GM18873 (cell line): ENCODE results near the gene CHCHD6.

Source experiments
- ATAC-seq: cut with Tn5 transposase; IDR thresholded peaks from one replicate; pipeline ENCODE4 v1.9.1; 2021; ENCODE audit warnings: mild to moderate bottlenecking, moderate library complexity, moderate number of reproducible peaks; ENCODE audit not compliant: unreplicated experiment, low FRiP score

CHCHD6 gene

DNA sequence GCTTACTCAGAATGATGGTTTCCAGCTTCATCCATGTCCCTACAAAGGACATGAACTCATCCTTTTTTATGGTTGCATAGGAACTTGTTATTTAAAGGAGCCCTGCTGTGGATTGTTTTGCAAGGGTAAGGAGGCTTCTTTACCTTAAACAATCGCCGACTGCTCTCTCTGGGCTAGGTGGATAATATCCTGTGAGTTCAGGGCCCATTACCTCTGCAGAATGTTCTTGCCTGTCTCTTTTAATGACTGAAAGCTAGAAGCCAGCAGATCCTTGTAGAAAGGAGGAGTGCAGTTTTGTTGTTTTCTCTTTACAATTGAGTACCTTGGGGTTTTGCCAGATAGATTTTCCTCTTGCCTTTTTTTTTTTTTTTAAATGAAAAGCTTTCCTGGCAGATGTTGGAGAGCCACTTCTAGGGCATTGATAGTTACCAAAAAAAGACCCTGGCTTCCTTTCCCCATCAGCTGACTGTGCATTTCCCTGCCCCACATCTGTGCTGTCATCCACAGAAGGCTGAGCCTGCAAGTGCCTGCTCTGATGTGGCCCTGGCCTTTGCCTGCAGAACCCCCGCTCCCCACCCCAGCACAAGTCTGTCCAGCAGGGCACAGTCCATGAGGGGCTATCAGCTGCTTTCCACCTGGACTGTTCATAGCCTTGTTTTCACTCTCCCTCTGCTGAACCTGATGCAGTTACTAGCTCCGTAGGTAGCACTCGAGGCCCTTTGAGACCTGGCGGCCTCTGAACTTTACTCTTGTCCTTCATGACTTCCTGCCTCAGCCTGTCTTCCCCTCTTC, 113.1 kb downstream of the CHCHD6 start:
- ATAC-seq, result no peak

GRCh38 chr3:126817781-126818180, 113.7 kb downstream of the CHCHD6 start:
- no peak for ATAC-seq

DNA sequence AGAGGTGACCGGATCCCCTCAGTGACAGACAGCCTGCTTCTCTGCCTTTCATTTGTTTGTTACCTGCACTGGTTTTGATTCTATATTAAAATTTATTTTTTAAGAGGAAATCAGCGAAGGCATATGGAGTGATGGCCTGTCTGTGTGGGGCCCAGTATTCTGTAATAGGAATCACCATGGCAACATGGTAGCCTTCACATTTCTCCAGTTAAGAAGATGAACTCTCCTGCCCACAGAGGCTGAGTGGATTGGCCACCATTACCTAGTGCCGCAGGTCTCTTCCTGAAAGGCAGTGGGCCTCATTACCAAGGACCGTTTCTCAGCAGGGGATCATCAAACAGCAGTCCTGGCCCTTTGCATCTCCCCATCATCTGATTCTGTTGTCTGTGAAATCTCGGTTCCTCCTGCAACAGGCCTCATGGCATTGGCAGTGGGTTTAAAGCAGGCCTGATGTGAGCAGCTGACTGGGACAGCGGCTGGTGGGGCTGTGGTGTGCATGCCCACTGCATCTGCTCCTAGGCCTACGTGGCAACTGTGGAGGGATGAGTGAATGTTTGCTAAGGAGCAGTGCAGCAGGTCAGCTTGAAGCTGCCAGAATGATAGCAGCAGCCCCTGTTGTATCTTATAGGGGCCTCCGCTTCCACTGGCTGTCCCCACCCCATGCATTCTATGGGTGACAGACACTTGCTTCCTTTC, 114.5 kb downstream of the CHCHD6 start:
- ATAC-seq, result no peak

GRCh38 chr3:126826693-126827092, 122.7 kb downstream of the CHCHD6 start:
- no peak for ATAC-seq

DNA sequence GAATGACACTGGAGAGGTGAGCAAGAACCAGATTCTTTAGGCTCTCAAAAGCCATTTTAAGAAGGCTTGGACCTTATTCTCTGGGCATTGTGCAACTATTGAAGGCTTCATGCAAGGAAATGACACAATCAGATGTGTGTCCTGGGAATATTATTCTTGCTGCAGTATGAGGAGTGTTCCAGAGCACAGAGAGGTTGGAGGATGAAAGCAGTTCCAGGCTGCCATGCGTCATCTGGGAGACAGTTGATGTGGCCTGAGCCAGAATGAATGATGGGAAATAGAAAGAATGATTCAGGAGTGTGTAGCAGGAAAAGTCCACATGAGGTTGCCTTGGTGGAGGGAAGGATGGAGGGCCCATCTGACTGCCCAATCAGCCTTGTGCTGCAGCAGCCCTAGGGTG, 123.1 kb downstream of the CHCHD6 start:
- ATAC-seq, result no peak

DNA sequence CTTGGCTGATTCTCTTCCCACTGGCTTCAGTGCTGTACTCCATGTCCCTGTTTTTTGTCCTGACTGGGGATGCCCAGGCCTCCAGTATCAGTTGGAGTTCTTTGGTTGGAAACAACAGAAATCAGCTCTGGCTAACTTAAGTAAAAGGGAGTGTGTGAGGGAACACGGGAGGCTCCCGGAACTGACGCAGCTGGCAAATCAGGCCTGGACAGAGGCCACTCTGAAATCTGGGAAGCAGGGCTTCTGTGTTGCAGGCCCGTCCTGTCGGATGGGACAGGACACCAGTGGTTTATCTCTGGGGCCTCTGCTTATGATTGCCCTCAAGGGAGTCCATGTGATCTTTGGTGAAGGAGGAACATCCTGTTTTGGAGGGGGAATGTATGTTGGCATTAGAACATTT, 124.3 kb downstream of the CHCHD6 start:
- no peak for ATAC-seq

GRCh38 chr3:126832933-126833332, 128.9 kb downstream of the CHCHD6 start:
- no peak for ATAC-seq

GRCh38 chr3:126834596-126835471, 130.8 kb downstream of the CHCHD6 start:
- no peak for ATAC-seq

- no peak for ATAC-seq
Measured at GRCh38 chr3:126835472-126836219, 131.6 kb downstream of the CHCHD6 start.

DNA sequence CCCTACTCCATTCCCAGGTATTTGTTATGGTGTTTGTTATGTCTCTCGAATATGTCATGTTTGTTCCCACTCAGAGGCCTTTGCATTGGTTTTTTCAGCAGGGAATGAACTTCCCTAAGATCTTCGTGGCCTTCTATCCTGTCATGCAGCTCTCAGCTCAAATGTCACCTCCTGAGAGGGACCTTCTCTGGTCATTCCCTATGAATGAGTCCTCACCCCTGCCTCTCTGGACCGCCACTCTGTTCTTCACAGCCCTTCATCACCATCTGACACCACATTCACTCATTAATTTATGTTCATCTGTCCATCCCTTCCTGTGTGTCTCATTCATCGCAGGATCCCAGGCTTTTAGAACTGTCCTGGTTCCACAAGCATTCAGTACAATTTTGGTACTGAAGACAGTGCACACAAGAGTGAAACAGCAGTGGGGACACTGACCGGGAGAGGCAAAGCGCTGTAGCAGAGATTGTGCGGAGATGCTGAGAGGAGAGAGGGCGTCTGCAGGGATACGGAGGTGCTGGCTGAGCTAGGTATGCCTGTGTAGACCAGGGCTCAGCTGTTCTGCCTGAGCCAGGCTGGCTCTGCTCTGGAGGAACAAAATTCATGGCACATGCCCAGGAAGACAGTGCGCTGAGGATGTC, 132.3 kb downstream of the CHCHD6 start:
- ATAC-seq, result no peak

DNA sequence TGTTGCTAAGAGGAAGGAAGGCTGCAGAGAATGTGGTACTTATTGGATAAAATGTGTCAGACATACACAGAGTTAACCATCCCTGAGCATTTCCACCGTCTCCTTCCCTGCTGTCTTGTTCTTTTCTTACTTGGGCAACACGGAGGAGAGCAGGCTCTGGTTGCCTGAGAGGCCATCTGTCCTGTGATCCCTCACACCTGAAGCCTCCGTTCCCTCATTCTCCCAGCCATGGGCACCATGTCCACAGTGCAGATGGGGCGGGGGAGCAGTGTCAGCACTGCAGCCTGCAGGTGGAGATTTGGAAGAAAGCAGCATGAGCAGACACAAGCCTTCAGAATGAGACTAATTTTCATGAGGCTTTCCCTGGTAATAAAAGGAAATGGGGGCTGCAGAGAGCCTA, 133.7 kb downstream of the CHCHD6 start:
- no peak for ATAC-seq

DNA sequence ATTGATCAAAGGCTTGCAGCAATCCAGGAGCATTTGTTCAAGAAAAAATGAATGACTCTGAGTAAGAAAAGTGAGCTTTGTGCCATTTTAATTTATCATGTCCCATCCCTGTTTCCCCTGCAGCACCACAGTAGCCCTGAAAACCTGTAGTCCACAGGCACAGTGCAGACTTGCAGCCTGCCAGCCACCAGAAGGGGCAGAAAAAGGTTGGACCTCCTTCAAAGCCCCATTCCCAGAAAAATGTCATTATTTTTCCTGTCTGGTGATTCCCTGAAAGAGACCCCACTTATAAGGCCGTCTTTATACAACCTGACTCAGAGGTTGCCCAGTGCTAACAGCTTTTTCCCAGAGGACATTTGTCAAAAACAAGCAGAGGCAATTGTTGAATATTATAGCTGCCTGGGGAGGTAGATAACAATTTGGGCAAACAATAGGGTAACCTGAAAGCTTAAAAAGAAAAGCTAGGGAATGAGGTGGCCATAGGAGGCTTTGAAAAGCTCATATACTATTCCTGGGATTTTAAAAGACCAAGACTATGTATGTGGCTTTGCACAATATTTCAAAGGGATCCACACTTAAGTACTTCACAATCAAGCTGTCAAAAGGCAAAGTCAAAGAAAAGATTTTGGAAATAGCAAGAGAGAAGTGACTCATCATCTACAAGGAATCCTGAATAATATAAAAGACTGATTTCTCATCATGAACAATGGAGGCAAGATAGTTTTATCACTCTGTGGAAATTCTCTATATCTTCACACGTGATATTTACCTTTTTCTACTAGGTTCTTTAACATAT, 142.1 kb downstream of the CHCHD6 start:
- ATAC-seq, result no peak

DNA sequence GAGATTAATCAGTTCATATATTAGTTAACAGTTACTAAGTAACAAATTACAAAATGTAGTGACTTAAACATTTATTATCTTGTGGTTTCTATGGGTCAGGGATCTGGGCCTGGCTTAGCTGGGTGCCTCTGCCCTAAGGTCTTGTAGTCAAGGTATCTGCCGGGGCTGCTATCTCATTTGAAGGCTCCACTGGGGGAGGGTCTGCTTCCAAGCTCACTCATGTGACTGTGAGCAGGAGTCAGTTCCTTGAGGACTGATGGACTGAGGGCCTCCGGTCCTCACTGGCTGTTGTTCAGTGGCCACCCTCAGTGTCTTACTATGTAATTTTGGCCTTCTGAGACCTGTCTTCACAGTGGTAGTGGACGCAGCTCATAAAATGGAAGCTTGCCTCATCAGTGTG, 143.0 kb downstream of the CHCHD6 start:
- ATAC-seq, result no peak

DNA sequence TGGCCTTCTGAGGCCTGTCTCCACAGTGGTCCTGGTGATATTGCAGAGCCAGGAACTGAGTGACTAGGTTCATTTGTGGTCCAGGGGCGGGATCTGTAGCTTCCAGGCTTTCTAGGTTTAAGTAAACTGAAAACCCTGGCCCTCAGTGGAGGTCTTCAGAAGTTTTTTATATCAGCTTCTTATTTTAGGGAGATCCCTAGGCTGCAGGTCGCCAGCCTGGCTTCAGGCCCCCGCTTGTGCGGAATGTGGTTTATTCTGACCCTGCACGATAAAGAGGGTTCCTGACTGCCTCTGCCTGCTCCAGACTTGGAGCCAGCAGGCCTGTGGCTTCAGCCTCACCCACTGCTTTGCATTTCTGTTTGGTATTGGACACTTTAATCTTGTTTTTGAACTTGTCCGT, 145.0 kb downstream of the CHCHD6 start:
- ATAC-seq, result no peak

DNA sequence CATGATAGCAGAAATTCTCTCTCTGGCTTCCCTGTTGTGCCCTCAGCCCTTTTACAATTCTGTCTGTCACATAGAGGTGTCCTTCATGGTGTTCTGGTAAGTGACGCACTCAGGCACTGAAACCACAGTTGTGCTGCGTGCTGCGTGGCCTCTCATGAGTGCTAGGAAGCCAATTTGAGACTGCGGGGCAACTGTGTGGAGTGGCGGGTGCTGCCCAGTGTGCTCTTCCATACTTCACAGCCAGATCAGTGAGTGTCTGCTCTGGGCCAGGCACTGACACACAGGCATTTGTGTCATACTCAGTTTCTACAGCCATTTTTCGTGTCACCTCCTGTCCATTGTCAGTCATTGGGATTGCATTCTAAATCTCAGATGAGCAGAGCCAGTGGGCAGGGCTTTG, 145.7 kb downstream of the CHCHD6 start:
- no peak for ATAC-seq

DNA sequence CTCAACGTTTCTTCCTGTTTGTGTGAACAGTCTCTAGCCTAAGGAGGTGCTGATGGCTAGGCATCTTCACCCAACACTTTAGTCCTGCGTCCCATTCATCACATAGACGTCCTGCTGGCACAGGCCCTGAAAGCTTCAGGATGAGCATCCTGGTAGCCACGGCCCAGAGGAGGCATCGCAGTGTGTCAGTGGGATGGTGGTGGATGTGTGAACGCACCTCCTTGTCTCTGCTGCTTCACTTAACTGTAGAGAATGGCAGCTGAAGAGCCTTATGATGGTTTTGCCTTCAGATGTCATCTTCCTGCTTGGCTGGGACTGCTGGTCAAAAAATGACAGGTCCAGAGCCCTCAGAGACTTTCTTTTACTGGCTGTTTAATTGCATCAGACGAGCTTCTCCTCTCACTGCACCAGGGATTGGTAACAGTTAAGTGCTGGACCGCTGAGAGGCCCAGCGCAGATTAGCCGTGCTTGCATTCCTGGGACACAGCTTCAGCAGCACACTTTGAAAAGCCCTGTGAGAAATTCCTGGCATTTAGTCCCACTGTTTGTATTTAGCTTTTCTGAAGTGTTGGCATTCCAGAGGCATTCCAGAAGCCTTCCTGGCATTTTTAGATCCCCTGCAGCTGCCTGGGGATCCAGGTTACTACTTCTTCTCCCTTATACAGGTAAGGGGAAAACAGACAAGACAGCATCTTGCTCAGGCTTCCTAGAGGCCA, 146.5 kb downstream of the CHCHD6 start:
- no peak for ATAC-seq

DNA sequence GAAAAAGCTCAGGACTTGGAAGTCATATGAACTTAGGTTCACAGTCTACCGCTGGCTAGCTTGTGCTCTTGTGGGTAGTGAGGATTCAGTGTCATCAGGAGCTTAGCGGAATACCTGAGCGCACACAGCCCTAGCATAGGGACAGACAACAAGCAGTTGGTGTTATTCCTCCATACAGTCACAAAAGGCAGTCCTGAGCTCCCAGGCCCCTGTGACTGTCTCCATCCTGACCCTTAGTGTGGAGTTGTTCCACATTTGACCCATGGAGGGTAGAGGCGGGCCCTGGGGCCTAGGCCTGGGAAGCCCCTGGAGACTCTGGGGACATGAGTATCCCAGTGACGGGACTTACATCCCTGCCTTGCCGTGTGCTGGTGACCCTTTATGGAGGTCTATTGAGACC, 147.3 kb downstream of the CHCHD6 start:
- ATAC-seq, result no peak

- ATAC-seq, result no peak
Measured at GRCh38 chr3:126851934-126852333, 147.9 kb downstream of the CHCHD6 start.

GRCh38 chr3:126852511-126852910, 148.5 kb downstream of the CHCHD6 start:
- no peak for ATAC-seq
